Osteocyte (in vitro differentiated cells): ENCODE data around the gene ACP2. TPM values are rescaled to one million over a fixed set of nuclear protein-coding genes. Genes with fewer than 3 reads are reported as not detected.
A peak's percentile ranks its signal among the peaks of the same experiment; 100 is the strongest.

ENCODE experiments used
- DNase-seq: peaks from one replicate; pipeline ENCODE4 v3.0.0; 2021; ENCODE audit warnings: mixed read lengths; ENCODE audit not compliant: unreplicated experiment; ENCODE audit errors: extremely low spot score
- H3K27ac Mint-ChIP-seq: one replicate; pipeline ENCODE4 v1.8.0; 2021; ENCODE audit warnings: mild to moderate bottlenecking, mixed read lengths; ENCODE audit not compliant: unreplicated experiment
- H3K27me3 Mint-ChIP-seq: one replicate; pipeline ENCODE4 v1.8.0; 2021; ENCODE audit warnings: mixed read lengths; ENCODE audit not compliant: unreplicated experiment
- H3K36me3 Mint-ChIP-seq: one replicate; pipeline ENCODE4 v1.8.0; 2021; ENCODE audit warnings: mixed read lengths; ENCODE audit not compliant: unreplicated experiment
- H3K4me1 Mint-ChIP-seq: one replicate; pipeline ENCODE4 v1.8.0; 2021; ENCODE audit warnings: mixed read lengths; ENCODE audit not compliant: unreplicated experiment
- H3K4me3 Mint-ChIP-seq: one replicate; pipeline ENCODE4 v1.8.0; 2021; ENCODE audit warnings: mild to moderate bottlenecking, moderate library complexity, mixed read lengths; ENCODE audit not compliant: unreplicated experiment
- H3K9me3 Mint-ChIP-seq: one replicate; pipeline ENCODE4 v1.8.0; 2021; ENCODE audit warnings: mixed read lengths; ENCODE audit not compliant: unreplicated experiment
- CTCF ChIP-seq: fragments of 200-600 bp; sonication (generic); IDR thresholded peaks from 2 replicates; pipeline ENCODE4 v1.5.0; 2021; ENCODE audit warnings: antibody characterized with exemption, mild to moderate bottlenecking, moderate library complexity
- total RNA-seq: library from RNA; stranded (reverse); gene quantifications from 2 replicates; pipeline ENCODE4 v1.2.1, GENCODE V29; 2021

Gene ACP2
- total RNA-seq, 1 donor from 2014 or later, result 55.7 TPM

- no peaks in the 10 kb centered on the region for H3K36me3 Mint-ChIP-seq
- peaks cover 46% of the 10 kb centered on the region for H3K4me1 Mint-ChIP-seq
- H3K27ac Mint-ChIP-seq, result no peak overlapping the region
- no peaks in the 10 kb centered on the region for H3K27me3 Mint-ChIP-seq
- H3K9me3 Mint-ChIP-seq, result no peaks in the 10 kb centered on the region
- TF ChIP-seq CTCF, result no peak
- DNase-seq, result no peak
- H3K4me3 Mint-ChIP-seq, result no peak overlapping the region
These were observed 12.7 kb upstream of the ACP2 start for GRCh38 chr11:47261291-47261800.

DNA sequence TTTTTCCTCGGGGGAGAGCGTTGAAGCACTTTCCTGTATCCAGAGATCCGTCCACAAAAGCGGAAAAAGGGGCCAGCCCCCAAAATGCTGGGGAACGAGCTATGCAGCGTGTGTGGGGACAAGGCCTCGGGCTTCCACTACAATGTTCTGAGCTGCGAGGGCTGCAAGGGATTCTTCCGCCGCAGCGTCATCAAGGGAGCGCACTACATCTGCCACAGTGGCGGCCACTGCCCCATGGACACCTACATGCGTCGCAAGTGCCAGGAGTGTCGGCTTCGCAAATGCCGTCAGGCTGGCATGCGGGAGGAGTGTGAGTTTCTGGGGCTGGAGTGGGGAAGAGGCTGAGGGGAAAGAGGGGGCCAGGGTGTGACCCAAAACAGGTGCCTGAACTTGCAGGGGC lies 11.8 kb upstream of the ACP2 start:
- H3K36me3 Mint-ChIP-seq, result no peaks in the 10 kb centered on the region
- no peak overlapping the region for H3K27ac Mint-ChIP-seq
- H3K9me3 Mint-ChIP-seq, result no peaks in the 10 kb centered on the region
- DNase-seq, result no peak
- H3K4me3 Mint-ChIP-seq, result no peak overlapping the region
- H3K27me3 Mint-ChIP-seq, result no peaks in the 10 kb centered on the region
- TF ChIP-seq CTCF, result no peak
- peaks cover 44% of the 10 kb centered on the region for H3K4me1 Mint-ChIP-seq

DNA sequence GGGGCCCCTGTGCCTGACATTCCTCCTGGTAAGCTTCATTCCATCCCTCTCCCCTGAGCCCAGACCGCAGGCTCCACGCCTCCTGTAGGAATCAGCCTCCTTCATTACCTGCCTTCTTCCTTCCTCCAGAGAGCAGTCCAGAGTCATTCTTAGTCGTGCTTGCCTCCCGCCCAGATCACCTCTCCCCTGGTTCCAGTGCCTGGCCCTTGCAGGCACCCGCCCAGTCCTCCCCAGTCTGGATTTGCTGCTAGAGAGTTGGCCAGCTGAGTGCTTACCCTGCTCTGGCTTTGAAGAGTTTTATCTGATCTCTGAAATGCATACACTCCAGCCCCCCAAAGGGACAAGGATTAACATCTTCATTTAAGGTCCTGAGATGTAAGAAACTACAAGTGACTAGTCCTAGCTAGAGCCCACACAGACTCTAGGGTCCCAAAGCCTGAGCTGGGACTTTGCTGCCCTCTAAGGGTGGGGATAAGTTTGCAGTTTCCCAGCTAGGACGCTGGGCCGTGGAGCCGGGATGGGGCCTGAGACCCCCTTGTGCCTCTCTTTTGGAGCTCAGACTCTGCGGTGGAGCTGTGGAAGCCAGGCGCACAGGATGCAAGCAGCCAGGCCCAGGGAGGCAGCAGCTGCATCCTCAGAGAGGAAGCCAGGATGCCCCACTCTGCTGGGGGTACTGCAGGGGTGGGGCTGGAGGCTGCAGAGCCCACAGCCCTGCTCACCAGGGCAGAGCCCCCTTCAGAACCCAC lies 10.8 kb upstream of the ACP2 start:
- Mint-ChIP-seq H3K36me3 (no peaks in the 10 kb centered on the region), H3K4me3 (no peak overlapping the region)
- no peak for DNase-seq

DNA sequence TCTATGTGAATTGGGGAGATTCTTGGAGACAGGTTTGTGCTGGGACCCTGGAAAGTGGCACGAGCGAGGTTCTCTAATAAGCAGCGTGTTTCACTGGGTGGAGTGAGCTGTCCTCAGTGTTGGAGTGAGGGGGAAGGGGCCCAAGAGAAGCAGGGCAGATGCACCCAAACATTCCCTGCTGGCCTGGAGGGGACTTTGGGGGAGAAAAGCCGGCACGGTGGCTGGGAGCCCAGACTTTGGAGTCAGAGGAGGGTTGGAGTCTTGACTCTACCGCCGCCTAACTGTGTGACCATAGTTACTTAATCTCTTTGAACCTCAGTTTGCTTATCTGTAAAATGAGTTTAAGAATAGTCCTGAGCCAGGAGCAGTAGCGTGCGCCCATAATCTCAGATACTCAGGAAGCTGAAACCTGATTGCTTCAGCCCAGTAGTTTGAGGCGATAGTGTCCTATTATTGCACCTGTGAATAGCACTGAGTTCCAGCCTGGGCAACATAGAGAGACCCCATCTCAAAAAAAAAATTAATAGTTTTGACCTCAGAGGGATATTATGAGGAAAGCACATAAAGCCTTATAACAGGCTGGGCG lies 9.8 kb upstream of the ACP2 start:
- H3K4me3 Mint-ChIP-seq, result peak overlapping the region; percentile 58
- DNase-seq, result no peak
- H3K9me3 Mint-ChIP-seq, result no peaks in the 10 kb centered on the region
- no peaks in the 10 kb centered on the region for H3K36me3 Mint-ChIP-seq
- peak overlapping the region; percentile 85 for H3K27ac Mint-ChIP-seq
- H3K27me3 Mint-ChIP-seq, result no peaks in the 10 kb centered on the region
- TF ChIP-seq CTCF, result no peak
- H3K4me1 Mint-ChIP-seq, result peaks cover 48% of the 10 kb centered on the region

More for the DNA sequence above, 10.8 kb upstream of the ACP2 start:
- H3K4me1 Mint-ChIP-seq, result peaks cover 44% of the 10 kb centered on the region
- TF ChIP-seq CTCF, result peak; percentile 75
- no peaks in the 10 kb centered on the region for H3K9me3 Mint-ChIP-seq
- H3K27me3 Mint-ChIP-seq, result no peaks in the 10 kb centered on the region
- H3K27ac Mint-ChIP-seq, result peak overlapping the region; percentile 23
